ENCODE results near the gene RBKS. TPM values are rescaled to one million over a fixed set of nuclear protein-coding genes. Genes with fewer than 3 reads are reported as not detected.

RBKS gene
- total and polyA plus RNA-seq, 2 of the 13 experiments (the other 11 are each of a cell fraction or from before 2014, with no cell fraction given) = 7.7 to 8.3 TPM

GRCh38 chr2:27752551-27753237 lies 137.5 kb downstream of the RBKS start (continued):
- TF ChIP-seq HBP1 (CRISPR knock-in tag; IDR thresholded peaks at IDR 0.05; ENCODE audit: low read depth) (no peak), ZNF670 (CRISPR knock-in tag; IDR thresholded peaks at IDR 0.05; ENCODE audit: borderline replicate concordance) (peak; percentile 90), SMARCE1 (IDR thresholded peaks at IDR 0.05; ENCODE audit: borderline replicate concordance) (no peak), KLF6 (CRISPR knock-in tag; IDR thresholded peaks at IDR 0.05) (no peak), AKAP8 (CRISPR knock-in tag; IDR thresholded peaks at IDR 0.05) (no peak), MAX (IDR thresholded peaks at IDR 0.05) (peak; percentile 73; the same call in 1 of the 2 replicates), ZNF557 (CRISPR knock-in tag; IDR thresholded peaks at IDR 0.05) (0 out of 2 replicates have a peak, but pooled peaks have one; percentile 32), ZNF513 (CRISPR knock-in tag; conservative IDR thresholded peaks at IDR 0.05) (no peak), ZSCAN12 (CRISPR knock-in tag; IDR thresholded peaks at IDR 0.05) (0 out of 2 replicates have a peak, but pooled peaks have one; percentile 32), POLR2A (IDR thresholded peaks at IDR 0.05; ENCODE audit: insufficient read depth in 1 of 2, low read depth in 2 of 2, low read length in 2 of 2) (peak; percentile 74 to 81), ZSCAN25 (CRISPR knock-in tag; IDR thresholded peaks at IDR 0.05) (no peak; the same call in 1 of the 2 replicates), ZHX2 (IDR thresholded peaks at IDR 0.05; ENCODE audit: low read depth) (no peak), ZHX2 (CRISPR knock-in tag; IDR thresholded peaks at IDR 0.05; ENCODE audit: borderline replicate concordance) (no peak), CAMTA2 (CRISPR knock-in tag; IDR thresholded peaks at IDR 0.05; ENCODE audit: borderline replicate concordance) (no peak), CBX1 (IDR thresholded peaks at IDR 0.05; ENCODE audit: low read depth) (peak; percentile 4), ZNF589 (CRISPR knock-in tag; conservative IDR thresholded peaks at IDR 0.05) (no peak), ZNF331 (CRISPR knock-in tag; IDR thresholded peaks at IDR 0.05) (no peak), ZNF512B (CRISPR knock-in tag; IDR thresholded peaks at IDR 0.05; ENCODE audit: borderline replicate concordance) (no peak)

Data from HepG2 (cell line).